Measurements from ENCODE around the gene SLC7A6OS.

SLC7A6OS gene

GRCh38 chr16:68296693-68297092 lies 14.1 kb downstream of the SLC7A6OS start:
- no peak for TF ChIP-seq CTCF (IDR thresholded peaks at IDR 0.05; ENCODE audit: unreplicated experiment in 3 of 3)
- H3K9me3 Mint-ChIP-seq = no peaks in the 10 kb centered on the region
- H3K36me3 Mint-ChIP-seq (ENCODE audit: low read depth) = peaks cover 52% of the 10 kb centered on the region
- H3K4me3 Mint-ChIP-seq = no peak overlapping the region
- H3K27me3 Mint-ChIP-seq (ENCODE audit: low read depth) = peaks cover 3% of the 10 kb centered on the region
- no peak overlapping the region for H3K27ac Mint-ChIP-seq
- peaks cover 34% of the 10 kb centered on the region for H3K4me1 Mint-ChIP-seq

DNA sequence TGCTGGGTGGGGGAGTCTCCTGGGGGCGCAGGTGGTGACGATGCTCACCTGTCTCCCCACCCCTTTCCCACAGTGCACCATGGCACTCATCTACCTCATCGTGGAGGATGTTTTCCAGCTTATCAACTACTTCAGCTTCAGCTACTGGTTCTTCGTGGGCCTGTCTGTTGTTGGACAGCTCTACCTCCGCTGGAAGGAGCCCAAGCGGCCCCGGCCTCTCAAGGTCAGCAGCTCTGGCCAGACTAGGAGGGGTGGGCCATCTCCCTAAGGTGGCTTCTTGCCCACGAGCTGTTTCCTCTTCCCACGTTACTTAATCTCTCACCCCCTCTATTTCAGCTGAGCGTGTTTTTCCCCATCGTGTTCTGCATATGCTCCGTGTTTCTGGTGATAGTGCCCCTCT lies 14.5 kb downstream of the SLC7A6OS start:
- Mint-ChIP-seq H3K27ac (no peak overlapping the region), H3K9me3 (no peaks in the 10 kb centered on the region), H3K27me3 (ENCODE audit: low read depth) (peaks cover 3% of the 10 kb centered on the region), H3K36me3 (ENCODE audit: low read depth) (peaks cover 52% of the 10 kb centered on the region), H3K4me1 (peaks cover 34% of the 10 kb centered on the region), H3K4me3 (no peak overlapping the region)
- no peak for TF ChIP-seq CTCF (IDR thresholded peaks at IDR 0.05; ENCODE audit: unreplicated experiment in 3 of 3)

DNA sequence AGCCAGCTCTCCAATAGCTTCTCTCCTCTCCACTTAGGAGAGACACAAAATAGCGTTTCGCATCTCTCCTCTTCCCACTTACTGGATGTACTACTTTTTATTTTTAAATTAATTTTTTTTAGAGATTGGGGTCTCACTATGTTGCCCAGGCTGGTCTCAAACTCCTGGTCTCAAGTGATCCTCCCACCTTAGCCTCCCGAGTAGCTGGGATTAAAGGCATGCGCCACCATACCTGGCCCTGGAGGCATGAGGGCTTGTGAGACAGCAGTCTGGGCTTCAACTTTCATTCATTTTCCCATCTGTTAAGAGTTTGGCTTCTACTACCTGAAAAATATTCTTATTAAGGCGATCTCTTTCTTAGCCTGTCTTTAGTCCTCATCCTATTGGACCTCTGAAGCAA lies 18.3 kb downstream of the SLC7A6OS start:
- H3K4me1 Mint-ChIP-seq = peaks cover 5% of the 10 kb centered on the region
- peaks cover 3% of the 10 kb centered on the region for H3K27me3 Mint-ChIP-seq (ENCODE audit: low read depth)
- H3K9me3 Mint-ChIP-seq = no peaks in the 10 kb centered on the region
- no peak overlapping the region for H3K27ac Mint-ChIP-seq
- H3K36me3 Mint-ChIP-seq (ENCODE audit: low read depth) = peaks cover 47% of the 10 kb centered on the region
- TF ChIP-seq CTCF (IDR thresholded peaks at IDR 0.05; ENCODE audit: unreplicated experiment in 3 of 3) = no peak
- H3K4me3 Mint-ChIP-seq = no peak overlapping the region

DNA sequence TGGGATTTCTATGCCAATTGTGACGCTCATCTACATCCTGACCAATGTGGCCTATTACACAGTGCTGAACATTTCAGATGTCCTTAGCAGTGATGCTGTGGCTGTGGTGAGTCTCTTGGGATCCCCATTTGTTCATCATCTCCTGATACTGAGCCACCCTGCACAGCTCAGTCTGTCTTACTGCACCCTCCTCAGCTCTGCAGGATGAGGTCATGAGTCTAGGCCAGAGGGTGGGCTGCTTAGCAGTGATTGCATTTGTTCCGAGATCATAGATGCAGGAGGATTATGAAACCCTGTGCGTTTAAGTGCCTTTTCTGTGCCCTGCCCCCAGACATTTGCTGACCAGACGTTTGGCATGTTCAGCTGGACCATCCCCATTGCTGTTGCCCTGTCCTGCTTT lies 19.5 kb downstream of the SLC7A6OS start:
- TF ChIP-seq CTCF (IDR thresholded peaks at IDR 0.05; ENCODE audit: unreplicated experiment in 3 of 3) = no peak
- Mint-ChIP-seq H3K9me3 (no peaks in the 10 kb centered on the region), H3K27ac (no peak overlapping the region), H3K4me3 (no peak overlapping the region), H3K4me1 (peaks cover 5% of the 10 kb centered on the region), H3K27me3 (ENCODE audit: low read depth) (peaks cover 3% of the 10 kb centered on the region), H3K36me3 (ENCODE audit: low read depth) (peaks cover 49% of the 10 kb centered on the region)

GRCh38 chr16:68290450-68290849 lies 20.3 kb downstream of the SLC7A6OS start:
- Mint-ChIP-seq H3K9me3 (no peaks in the 10 kb centered on the region), H3K4me3 (no peak overlapping the region), H3K36me3 (ENCODE audit: low read depth) (peaks cover 47% of the 10 kb centered on the region)

More at GRCh38 chr16:68290450-68290849, 20.3 kb downstream of the SLC7A6OS start:
- peak overlapping the region in 1 of 3 experiments; percentile 32 for H3K27ac Mint-ChIP-seq
- no peak for TF ChIP-seq CTCF (IDR thresholded peaks at IDR 0.05; ENCODE audit: unreplicated experiment in 3 of 3)
- peaks cover 5% of the 10 kb centered on the region for H3K4me1 Mint-ChIP-seq
- peaks cover 3% of the 10 kb centered on the region for H3K27me3 Mint-ChIP-seq (ENCODE audit: low read depth)

All from nephron (organoid).